ENCODE data around the gene PIGO.

PIGO gene

GRCh38 chr9:35106343-35106730, 9.9 kb upstream of the PIGO start:
- no peak for DNase-seq (ENCODE audit: low spot score)

GRCh38 chr9:35105571-35106342, 9.4 kb upstream of the PIGO start:
- DNase-seq (ENCODE audit: low spot score), result no peak

- no peak for DNase-seq (ENCODE audit: low spot score)
Observed at GRCh38 chr9:35105126-35105525, 8.7 kb upstream of the PIGO start.

- no peak for DNase-seq (ENCODE audit: low spot score)
Observed at GRCh38 chr9:35104586-35104985, 8.2 kb upstream of the PIGO start.

GRCh38 chr9:35103660-35104191, 7.3 kb upstream of the PIGO start:
- DNase-seq (ENCODE audit: low spot score), result no peak

- DNase-seq (ENCODE audit: low spot score), result peak; percentile 92
Observed at GRCh38 chr9:35102769-35103659, 6.6 kb upstream of the PIGO start, which contains the start of gene STOML2. TSS of gene STOML2 (minus strand) at chr9:35103131. CDS start at chr9:35103094, 37 bp downstream.

GRCh38 chr9:35102465-35102768, 6.0 kb upstream of the PIGO start:
- no peak for DNase-seq (ENCODE audit: low spot score)

GRCh38 chr9:35097573-35097972, 1.2 kb upstream of the PIGO start:
- no peak for DNase-seq (ENCODE audit: low spot score)

GRCh38 chr9:35091536-35091935, 4.9 kb downstream of the PIGO start:
- DNase-seq (ENCODE audit: low spot score), result no peak

- no peak for DNase-seq (ENCODE audit: low spot score)
Observed at GRCh38 chr9:35089434-35089833, 7.0 kb downstream of the PIGO start.

GRCh38 chr9:35085078-35085477, 11.3 kb downstream of the PIGO start:
- no peak for DNase-seq (ENCODE audit: low spot score)

GRCh38 chr9:35079426-35080341, 16.7 kb downstream of the PIGO start, which contains the start of gene FANCG:
TSS of gene FANCG (minus strand) at chr9:35079942. CDS start at chr9:35079524, 418 bp downstream.
- DNase-seq (ENCODE audit: low spot score), result peak; percentile 91

- DNase-seq (ENCODE audit: low spot score), result peak; percentile 45
Observed at GRCh38 chr9:35079041-35079425, 17.4 kb downstream of the PIGO start.

GRCh38 chr9:35078066-35078465, 18.3 kb downstream of the PIGO start:
- no peak for DNase-seq (ENCODE audit: low spot score)

GRCh38 chr9:35076848-35077247, 19.5 kb downstream of the PIGO start:
- no peak for DNase-seq (ENCODE audit: low spot score)

GRCh38 chr9:35075358-35075757, 21.0 kb downstream of the PIGO start:
- no peak for DNase-seq (ENCODE audit: low spot score)

GRCh38 chr9:35074791-35075190, 21.6 kb downstream of the PIGO start:
- DNase-seq (ENCODE audit: low spot score), result no peak

- DNase-seq (ENCODE audit: low spot score), result no peak
Observed at GRCh38 chr9:35074141-35074540, 22.2 kb downstream of the PIGO start.

- no peak for DNase-seq (ENCODE audit: low spot score)
Observed at GRCh38 chr9:35073279-35073612, 23.1 kb downstream of the PIGO start.

GRCh38 chr9:35072461-35073278, 23.7 kb downstream of the PIGO start, which contains the start of gene VCP:
TSS of gene VCP (minus strand) at chr9:35072625. CDS start at chr9:35072353, 272 bp downstream.
- DNase-seq (ENCODE audit: low spot score), result peak; percentile 96

Measured in D341Med (cell line).